ENCODE data around the gene CLIC2.
"Not testable (repeated sequence)": the region's sequence is repeated elsewhere in the genome, so short reads cannot be mapped to it uniquely, and the experiment has no call there.

Gene CLIC2

GRCh38 chrX:155334486-155335336, at the start of gene CLIC2:
TSS of gene CLIC2 (minus strand) at chrX:155334614. CDS start at chrX:155334427, 187 bp downstream.
- DNase-seq = no peak

- not testable (repeated sequence) for DNase-seq
Measured at GRCh38 chrX:155382529-155382967, 48.1 kb upstream of the CLIC2 start.

GRCh38 chrX:155381843-155382528, 47.6 kb upstream of the CLIC2 start, which contains the start of gene F8A2:
TSS of gene F8A2 (plus strand) at chrX:155382095. CDS start at chrX:155382115, 20 bp downstream.
- DNase-seq = not testable (repeated sequence)

GRCh38 chrX:155379802-155380201, 45.4 kb upstream of the CLIC2 start:
- DNase-seq = not testable (repeated sequence)

- DNase-seq = not testable (repeated sequence)
Measured at GRCh38 chrX:155373777-155374458, 39.5 kb upstream of the CLIC2 start.

GRCh38 chrX:155363712-155364111, 29.3 kb upstream of the CLIC2 start:
- not testable (repeated sequence) for DNase-seq

GRCh38 chrX:155349448-155349847, 15.0 kb upstream of the CLIC2 start:
- not testable (repeated sequence) for DNase-seq

- not testable (repeated sequence) for DNase-seq
Measured at GRCh38 chrX:155345689-155346088, 11.3 kb upstream of the CLIC2 start.

GRCh38 chrX:155335337-155335712, 911 bp upstream of the CLIC2 start:
- DNase-seq = not testable (repeated sequence)

GRCh38 chrX:155333544-155334100, 792 bp downstream of the CLIC2 start:
- DNase-seq = no peak

- DNase-seq = no peak
Measured at GRCh38 chrX:155330992-155331391, 3.4 kb downstream of the CLIC2 start.

GRCh38 chrX:155329293-155329692, 5.1 kb downstream of the CLIC2 start:
- DNase-seq = no peak

- DNase-seq = no peak
Measured at GRCh38 chrX:155326610-155327009, 7.8 kb downstream of the CLIC2 start.

GRCh38 chrX:155314260-155314659, 20.2 kb downstream of the CLIC2 start:
- no peak for DNase-seq

- DNase-seq = no peak
Measured at GRCh38 chrX:155313766-155314165, 20.6 kb downstream of the CLIC2 start.

- DNase-seq = no peak
Measured at GRCh38 chrX:155293771-155294170, 40.6 kb downstream of the CLIC2 start.

- no peak for DNase-seq
Measured at GRCh38 chrX:155279873-155280272, 54.5 kb downstream of the CLIC2 start.

GRCh38 chrX:155270969-155271368, 63.4 kb downstream of the CLIC2 start:
- no peak for DNase-seq

- not testable (repeated sequence) for DNase-seq
Measured at GRCh38 chrX:155267995-155268394, 66.4 kb downstream of the CLIC2 start.

GRCh38 chrX:155266439-155266838, 68.0 kb downstream of the CLIC2 start:
- DNase-seq = no peak

- DNase-seq = peak; percentile 13
Measured at GRCh38 chrX:155263854-155264628, 70.4 kb downstream of the CLIC2 start, which contains the start of gene RAB39B. TSS of gene RAB39B (minus strand) at chrX:155264491. CDS start at chrX:155264288, 203 bp downstream.

All from NCI-H1436 treated with DMSO at 0.1 percent for 48 hours (cell line).